IMR-90 (cell line): Measurements from ENCODE around the gene ERG.

ENCODE experiments used
- CEBPB ChIP-seq: IDR thresholded peaks from 2 replicates; pipeline ENCODE4 v1.6.1; 2012; ENCODE audit warnings: low read depth, low read length, improper control_type of control experiment
- POLR2A ChIP-seq: IDR thresholded peaks from 2 replicates; pipeline ENCODE4 v1.6.1; 2012; ENCODE audit warnings: mild to moderate bottlenecking, low read depth, low read length
- RAD21 ChIP-seq: IDR thresholded peaks from 2 replicates; pipeline ENCODE4 v1.6.1; 2012; ENCODE audit warnings: low read length, improper control_type of control experiment
- TF ChIP-seq, protein P1 (sequence below): conservative IDR thresholded peaks from 2 replicates; pipeline ENCODE4 v1.5.1; 2012; ENCODE audit warnings: mild to moderate bottlenecking, low read depth, low read length, improper control_type of control experiment
- TF ChIP-seq, protein P2 (sequence below): fragments of 150-350 bp; IDR thresholded peaks from 2 replicates; pipeline ENCODE4 v1.6.1; 2017; ENCODE audit warnings: mild to moderate bottlenecking, antibody characterized with exemption, low read length, low read depth

DNA sequence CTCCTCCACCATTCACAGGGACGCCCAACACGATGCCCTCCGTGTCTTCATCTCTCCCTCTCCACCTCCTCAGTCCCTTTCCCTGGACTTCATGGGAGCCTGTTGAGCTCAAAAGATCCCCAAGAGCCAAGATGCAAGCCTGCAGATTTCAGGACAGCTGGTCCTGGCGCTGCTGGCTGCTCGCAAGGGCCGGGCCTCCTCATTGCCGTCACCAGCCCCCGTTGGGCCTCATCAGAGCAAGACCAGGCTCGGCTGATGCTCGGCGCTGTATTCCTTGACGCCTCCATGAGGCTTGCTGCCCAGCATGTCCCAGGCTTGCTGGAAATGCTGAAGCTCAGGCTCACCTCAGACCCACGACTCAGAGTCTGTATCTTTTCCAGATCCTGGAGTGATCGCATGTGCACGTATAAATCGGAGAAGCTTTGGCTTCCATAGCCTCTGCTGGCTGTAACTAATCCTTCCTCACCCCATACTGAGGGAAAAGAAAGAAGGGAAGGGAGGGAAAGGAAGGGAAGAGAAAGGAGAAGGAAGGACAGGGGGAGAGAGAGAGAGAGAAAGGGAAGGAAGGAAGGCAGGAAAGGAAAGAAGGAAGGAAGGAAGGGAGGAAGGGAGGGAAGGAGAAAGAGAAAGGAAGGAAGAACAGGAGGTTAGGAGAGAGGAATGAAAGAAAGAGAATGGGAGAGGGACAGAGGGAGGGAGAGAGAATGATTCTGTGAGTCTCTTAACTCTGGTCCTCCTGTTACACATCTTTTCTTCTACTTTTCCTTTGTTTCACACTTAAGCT, 146.9 kb downstream of the ERG start:
- no peak for TF ChIP-seq POLR2A
- TF ChIP-seq CEBPB: no peak
- TF ChIP-seq, protein P1, sequence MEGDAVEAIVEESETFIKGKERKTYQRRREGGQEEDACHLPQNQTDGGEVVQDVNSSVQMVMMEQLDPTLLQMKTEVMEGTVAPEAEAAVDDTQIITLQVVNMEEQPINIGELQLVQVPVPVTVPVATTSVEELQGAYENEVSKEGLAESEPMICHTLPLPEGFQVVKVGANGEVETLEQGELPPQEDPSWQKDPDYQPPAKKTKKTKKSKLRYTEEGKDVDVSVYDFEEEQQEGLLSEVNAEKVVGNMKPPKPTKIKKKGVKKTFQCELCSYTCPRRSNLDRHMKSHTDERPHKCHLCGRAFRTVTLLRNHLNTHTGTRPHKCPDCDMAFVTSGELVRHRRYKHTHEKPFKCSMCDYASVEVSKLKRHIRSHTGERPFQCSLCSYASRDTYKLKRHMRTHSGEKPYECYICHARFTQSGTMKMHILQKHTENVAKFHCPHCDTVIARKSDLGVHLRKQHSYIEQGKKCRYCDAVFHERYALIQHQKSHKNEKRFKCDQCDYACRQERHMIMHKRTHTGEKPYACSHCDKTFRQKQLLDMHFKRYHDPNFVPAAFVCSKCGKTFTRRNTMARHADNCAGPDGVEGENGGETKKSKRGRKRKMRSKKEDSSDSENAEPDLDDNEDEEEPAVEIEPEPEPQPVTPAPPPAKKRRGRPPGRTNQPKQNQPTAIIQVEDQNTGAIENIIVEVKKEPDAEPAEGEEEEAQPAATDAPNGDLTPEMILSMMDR: no peak
- TF ChIP-seq, protein P2, sequence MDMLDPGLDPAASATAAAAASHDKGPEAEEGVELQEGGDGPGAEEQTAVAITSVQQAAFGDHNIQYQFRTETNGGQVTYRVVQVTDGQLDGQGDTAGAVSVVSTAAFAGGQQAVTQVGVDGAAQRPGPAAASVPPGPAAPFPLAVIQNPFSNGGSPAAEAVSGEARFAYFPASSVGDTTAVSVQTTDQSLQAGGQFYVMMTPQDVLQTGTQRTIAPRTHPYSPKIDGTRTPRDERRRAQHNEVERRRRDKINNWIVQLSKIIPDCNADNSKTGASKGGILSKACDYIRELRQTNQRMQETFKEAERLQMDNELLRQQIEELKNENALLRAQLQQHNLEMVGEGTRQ: no peak
- TF ChIP-seq RAD21: no peak
